ENCODE results near the gene ADGRF5. TPM values are rescaled to one million over a fixed set of nuclear protein-coding genes. Genes with fewer than 3 reads are reported as not detected.

Gene ADGRF5
- total RNA-seq, 1 donor from 2014 or later: 0.13 TPM

Other genes starting within 250 kb of the ADGRF5 start
- gene TDRD6, start 234.1 kb downstream of the ADGRF5 start, total RNA-seq: 0.08 TPM in 1 of 2 replicates, not detected in the other
- 1.1 and 1.7 TPM in 2 replicates for gene PLA2G7, start 186.6 kb downstream of the ADGRF5 start, total RNA-seq
- not detected in 2 replicates for gene ANKRD66, start 175.0 kb downstream of the ADGRF5 start, total RNA-seq
- gene MEP1A, start 128.5 kb downstream of the ADGRF5 start, total RNA-seq: not detected in 2 replicates
- 5.3 and 8.8 TPM in 2 replicates for gene ADGRF1, start 120.4 kb upstream of the ADGRF5 start, total RNA-seq

All from kidney epithelial cell (primary cell).